HCT116 (cell line): ENCODE results near the gene TMTC2.

ENCODE experiments used
- CEBPB ChIP-seq: IDR thresholded peaks from 2 replicates; pipeline ENCODE4 v1.6.1; 2012; ENCODE audit warnings: low read depth
- CTCF ChIP-seq, 3 experiments: fragments of 200-600 bp in 1 of 3; sonication (generic) in 1 of 3; IDR thresholded peaks in 2 of 3; conservative IDR thresholded peaks in 1 of 3; 2 replicates each; pipeline ENCODE4 v1.5.1; 2012 to 2017; ENCODE audit warnings: low read depth in 2 of 3, low read length in 2 of 3, antibody characterized with exemption in 1 of 3, borderline replicate concordance in 1 of 3, control low read depth in 1 of 3, mild to moderate bottlenecking in 1 of 3, mixed read lengths in 1 of 3, mixed run types in 1 of 3, moderate library complexity in 1 of 3; ENCODE audit not compliant: insufficient read depth in 1 of 3
- EZH2 ChIP-seq: fragments of 200-600 bp; sonication (generic); IDR thresholded peaks from 2 replicates; pipeline ENCODE4 v1.6.1; 2017; ENCODE audit warnings: antibody characterized with exemption, mixed run types
- EZH2phosphoT487 ChIP-seq: fragments of 200-600 bp; IDR thresholded peaks from 2 replicates; pipeline ENCODE4 v1.6.1; 2018; ENCODE audit warnings: antibody characterized with exemption, borderline replicate concordance
- FOSL1 ChIP-seq: IDR thresholded peaks from 2 replicates; pipeline ENCODE4 v1.6.1; 2012; ENCODE audit warnings: low read depth
- JUND ChIP-seq: IDR thresholded peaks from 2 replicates; pipeline ENCODE4 v1.6.1; 2012
- MAX ChIP-seq: IDR thresholded peaks from 2 replicates; pipeline ENCODE4 v1.6.1; 2012
- POLR2A ChIP-seq: IDR thresholded peaks from 2 replicates; pipeline ENCODE4 v1.7.0; 2011; ENCODE audit warnings: borderline replicate concordance; ENCODE audit not compliant: insufficient read depth, insufficient read length; ENCODE audit errors: extremely low read depth
- POLR2AphosphoS5 ChIP-seq: IDR thresholded peaks from 2 replicates; pipeline ENCODE4 v1.6.1; 2011; ENCODE audit warnings: mild to moderate bottlenecking, low read depth, low read length, moderate library complexity
- REST ChIP-seq: IDR thresholded peaks from 2 replicates; pipeline ENCODE4 v1.6.1; 2012; ENCODE audit warnings: low read depth
- SIN3A ChIP-seq: IDR thresholded peaks from 2 replicates; pipeline ENCODE4 v1.6.1; 2012; ENCODE audit warnings: low read depth
- ZBTB33 ChIP-seq: IDR thresholded peaks from 2 replicates; pipeline ENCODE4 v1.6.1; 2011; ENCODE audit warnings: mild to moderate bottlenecking, low read length, moderate library complexity; ENCODE audit not compliant: insufficient replicate concordance; ENCODE audit errors: extremely low read depth
- ZNF274 ChIP-seq: fragments of 200-500 bp; sonication (Bioruptor generic); IDR thresholded peaks from 2 replicates; pipeline ENCODE4 v1.6.1; 2014; ENCODE audit warnings: mild to moderate bottlenecking, low read depth, low read length, inconsistent platforms

- TF ChIP-seq EZH2 (no peak), CEBPB (no peak), CTCF (IDR thresholded peaks at IDR 0.05 in 2 of 3, conservative IDR thresholded peaks at IDR 0.05 in 1 of 3; ENCODE audit: borderline replicate concordance in 1 of 3, insufficient read depth in 1 of 3, low read depth in 2 of 3, low read length in 2 of 3) (no peak), SIN3A (no peak), ZBTB33 (no peak), FOSL1 (no peak), POLR2A (no peak), REST (no peak), MAX (no peak), JUND (no peak), ZNF274 (no peak), POLR2AphosphoS5 (no peak), EZH2phosphoT487 (no peak)
Observed at GRCh38 chr12:83015390-83016217, 328.9 kb downstream of the TMTC2 start.
